ENCODE results near the gene BUB3.

Gene BUB3

GRCh38 chr10:123154092-123154710 lies at the start of gene BUB3:
Gene BUB3 (plus strand): TSS chr10:123154402. CDS start chr10:123154918, 516 bp downstream.
- peak; percentile 98 for DNase-seq

GRCh38 chr10:123109466-123109865 lies 44.7 kb upstream of the BUB3 start:
- DNase-seq: no peak

GRCh38 chr10:123117644-123118417 lies 36.4 kb upstream of the BUB3 start:
- DNase-seq: no peak

- no peak for DNase-seq
Measured at GRCh38 chr10:123119081-123119480, 35.1 kb upstream of the BUB3 start.

- DNase-seq: no peak
Measured at GRCh38 chr10:123126246-123126645, 28.0 kb upstream of the BUB3 start.

- no peak for DNase-seq
Measured at GRCh38 chr10:123129618-123130271, 24.5 kb upstream of the BUB3 start.

- peak; percentile 85 for DNase-seq
Measured at GRCh38 chr10:123132576-123133477, 21.4 kb upstream of the BUB3 start.

- DNase-seq: no peak
Measured at GRCh38 chr10:123133541-123134342, 20.5 kb upstream of the BUB3 start.

- DNase-seq: no peak
Measured at GRCh38 chr10:123134343-123134914, 19.8 kb upstream of the BUB3 start.

GRCh38 chr10:123134915-123135414 lies 19.2 kb upstream of the BUB3 start:
- no peak for DNase-seq

GRCh38 chr10:123135415-123136141 lies 18.6 kb upstream of the BUB3 start, which contains the start of gene HMX3:
Gene HMX3 (plus strand): TSS chr10:123135970. CDS start chr10:123136051, 81 bp downstream.
- DNase-seq: no peak

GRCh38 chr10:123136221-123136805 lies 17.9 kb upstream of the BUB3 start:
- DNase-seq: no peak

- DNase-seq: peak; percentile 30
Measured at GRCh38 chr10:123136806-123137642, 17.2 kb upstream of the BUB3 start.

GRCh38 chr10:123139165-123139520 lies 15.1 kb upstream of the BUB3 start:
- DNase-seq: no peak

GRCh38 chr10:123139521-123140163 lies 14.6 kb upstream of the BUB3 start:
- DNase-seq: peak; percentile 32

GRCh38 chr10:123140164-123140982 lies 13.8 kb upstream of the BUB3 start:
- DNase-seq: no peak

- DNase-seq: no peak
Measured at GRCh38 chr10:123140983-123141390, 13.2 kb upstream of the BUB3 start.

All from NCI-H510A treated with DMSO at 0.1 percent for 48 hours (cell line).